DOHH2 (cell line): Measurements from ENCODE around the gene HAP1.

Experiments
- CTCF ChIP-seq: fragments of 200-600 bp; sonication (generic); IDR thresholded peaks from one replicate; pipeline ENCODE4 v1.5.1; 2014; ENCODE audit warnings: antibody characterized with exemption, mild to moderate bottlenecking, low read depth, low read length; ENCODE audit not compliant: poor library complexity, severe bottlenecking
- EZH2phosphoT487 ChIP-seq: fragments of 200-600 bp; sonication (generic); IDR thresholded peaks from 2 replicates; pipeline ENCODE4 v1.6.1; 2017; ENCODE audit warnings: borderline replicate concordance, mild to moderate bottlenecking, antibody characterized with exemption, low read length, moderate library complexity, mixed read lengths

GRCh38 chr17:41750862-41751261 lies 16.4 kb upstream of the HAP1 start:
- TF ChIP-seq CTCF (no peak), EZH2phosphoT487 (no peak)
